Panc1 (cell line): Measurements from ENCODE around the gene PDCD2L. TPM values are rescaled to one million over a fixed set of nuclear protein-coding genes. Genes with fewer than 3 reads are reported as not detected.

ENCODE experiments used
- ATAC-seq: fragments of 200-7000 bp; cut with Tn5 transposase; 2 replicates; pipeline ENCODE4 v1.9.1; 2020; ENCODE audit warnings: mild to moderate bottlenecking, moderate library complexity
- BruUV-seq: library from RNA; stranded (reverse); fragments of 400-500 nt; replicated peaks from 2 replicates; lab custom pipeline; 2021; lab: Mats Ljungman, UMichigan
- CTCF ChIA-PET: fragments of 300-600 bp; sonication (Branson Sonifier 250); formaldehyde crosslinking; loops from one replicate; lab custom pipeline; 2022; ENCODE audit warnings: antibody characterized with exemption; lab: Charles Lee
- POLR2A ChIA-PET: fragments of 300-600 bp; sonication (Branson Sonifier 250); formaldehyde crosslinking; loops from one replicate; lab custom pipeline; 2022; ENCODE audit warnings: antibody characterized with exemption; lab: Charles Lee
- DNase-seq: peaks from one replicate; pipeline ENCODE4 v3.0.0-alpha.2; 2010; ENCODE audit warnings: low read depth, low spot score
- H3K27ac ChIP-seq: 2 replicates; pipeline ENCODE4 v1.5.1; 2011; ENCODE audit warnings: mild to moderate bottlenecking, low read length, inconsistent platforms
- H3K27me3 ChIP-seq: fragments of 200-500 bp; sonication (Bioruptor generic); 2 replicates; pipeline ENCODE4 v1.6.0; 2014; ENCODE audit warnings: low read length, inconsistent platforms; ENCODE audit not compliant: control insufficient read depth, insufficient read depth
- H3K36me3 ChIP-seq: fragments of 200-500 bp; sonication (Bioruptor generic); 2 replicates; pipeline ENCODE4 v1.5.1; 2014; ENCODE audit warnings: inconsistent platforms, mild to moderate bottlenecking, low read length, moderate library complexity; ENCODE audit not compliant: control insufficient read depth, insufficient read depth
- H3K4me1 ChIP-seq: 2 replicates; pipeline ENCODE4 v1.5.1; 2011; ENCODE audit warnings: inconsistent platforms, mild to moderate bottlenecking, low read length, moderate library complexity; ENCODE audit not compliant: control insufficient read depth, insufficient read depth
- H3K4me3 ChIP-seq, 2 experiments: 2 replicates each; pipeline ENCODE4 v1.5.1; 2011 to 2012; ENCODE audit warnings: low read depth in 2 of 2, low read length in 2 of 2, mild to moderate bottlenecking in 2 of 2, inconsistent platforms in 1 of 2, moderate library complexity in 1 of 2
- H3K9me3 ChIP-seq: fragments of 200-500 bp; sonication (Bioruptor generic); 2 replicates; pipeline ENCODE4 v1.5.1; 2014; ENCODE audit warnings: low read depth, mild to moderate bottlenecking, inconsistent platforms, low read length, moderate library complexity; ENCODE audit not compliant: control insufficient read depth, insufficient read depth
- POLR2AphosphoS5 ChIP-seq: IDR thresholded peaks from 2 replicates; pipeline ENCODE4 v1.6.1; 2012; ENCODE audit warnings: mild to moderate bottlenecking, low read depth, low read length, moderate library complexity
- SIN3A ChIP-seq: IDR thresholded peaks from 2 replicates; pipeline ENCODE4 v1.6.1; 2012; ENCODE audit warnings: low read depth, mild to moderate bottlenecking, low read length, moderate library complexity, borderline replicate concordance; ENCODE audit not compliant: insufficient read depth
- TCF7L2 ChIP-seq: IDR thresholded peaks from 2 replicates; pipeline ENCODE4 v1.6.1; 2011; ENCODE audit warnings: mild to moderate bottlenecking, low read depth, low read length, inconsistent platforms
- in situ Hi-C: cut with HindIII; loops from 2 replicates; pipeline ENCODE4 v1.10.0; 2016; ENCODE audit warnings: low sequenced_read_pairs, low pct_unique_long_range_greater_than_20kb
- intact Hi-C: fragments of 100-400 bp; cut with micrococcal nuclease; formaldehyde crosslinking; loops from one replicate; pipeline ENCODE4 v1.10.0; 2022; ENCODE audit not compliant: unreplicated experiment
- total RNA-seq: library from RNA; stranded (reverse); gene quantifications from one replicate; pipeline ENCODE4 v1.2.1, GENCODE V29; 2021; ENCODE audit not compliant: unreplicated experiment
- TF ChIP-seq, protein P1 (sequence below), 2 experiments: IDR thresholded peaks; 2 replicates each; pipeline ENCODE4 v1.6.1; 2011 to 2012; ENCODE audit warnings: low read depth in 2 of 2, control low read depth in 1 of 2, low read length in 1 of 2, mild to moderate bottlenecking in 1 of 2, moderate library complexity in 1 of 2; ENCODE audit not compliant: insufficient read depth in 1 of 2
- TF ChIP-seq, protein P2 (sequence below): fragments of 450-650 bp; IDR thresholded peaks from 2 replicates; pipeline ENCODE4 v1.5.1; 2017; ENCODE audit warnings: mild to moderate bottlenecking

PDCD2L gene
- total RNA-seq, 1 experiment from 2014 or later, result 36.4 TPM

DNA sequence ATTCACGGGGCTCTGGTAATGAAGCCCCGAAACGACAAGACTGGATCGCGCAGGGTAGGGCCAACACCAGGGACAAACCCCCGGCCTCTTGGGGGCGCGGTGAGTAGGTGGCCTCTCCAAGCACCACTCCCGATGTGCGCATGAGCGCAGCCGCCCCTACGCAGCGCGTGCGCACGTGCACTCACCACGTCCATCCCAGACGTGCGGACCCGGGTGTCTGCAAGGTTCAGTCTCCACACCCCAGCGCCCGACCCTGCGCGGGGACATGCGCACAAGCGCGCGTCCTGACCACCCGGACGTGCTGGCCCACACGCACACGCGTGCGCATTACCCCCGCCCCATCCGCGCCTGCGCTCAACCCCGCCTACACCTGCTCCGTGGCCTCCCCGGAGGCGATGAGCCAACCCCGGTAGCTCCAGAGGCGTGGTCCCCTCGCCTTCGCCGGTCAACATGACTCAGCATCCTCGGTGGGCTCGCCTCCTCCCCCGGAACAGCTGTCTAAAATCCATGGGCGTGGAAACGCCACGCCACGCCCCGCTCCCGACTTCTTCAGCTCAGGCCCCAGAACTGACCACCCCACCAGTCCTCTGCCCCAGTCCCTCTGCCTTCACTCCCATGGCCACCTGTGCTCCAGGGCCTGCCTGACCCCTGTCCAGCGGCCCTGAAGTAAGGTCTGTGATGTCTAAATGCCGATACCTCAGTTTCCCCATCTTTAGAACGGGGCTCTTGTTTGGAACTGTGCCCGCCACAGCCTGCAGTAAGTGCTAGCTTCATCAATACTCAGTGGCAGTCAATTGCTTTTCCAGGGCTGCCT lies 44.9 kb upstream of the PDCD2L start:
- ATAC-seq (peak; percentile 98), DNase-seq (peak; percentile 98)
- CTCF ChIA-PET, result interaction anchor here (0.6 to 1.0 kb wide), 4 partner anchors 13 to 565 kb away, joined by 3 to 6 read pairs (median 4); no protein-coding TSS in a partner anchor
- intact Hi-C loops (no loop called here), in situ Hi-C loops (no loop called here)
- TF ChIP-seq POLR2AphosphoS5, result peak; percentile 75
- TF ChIP-seq, protein P1, sequence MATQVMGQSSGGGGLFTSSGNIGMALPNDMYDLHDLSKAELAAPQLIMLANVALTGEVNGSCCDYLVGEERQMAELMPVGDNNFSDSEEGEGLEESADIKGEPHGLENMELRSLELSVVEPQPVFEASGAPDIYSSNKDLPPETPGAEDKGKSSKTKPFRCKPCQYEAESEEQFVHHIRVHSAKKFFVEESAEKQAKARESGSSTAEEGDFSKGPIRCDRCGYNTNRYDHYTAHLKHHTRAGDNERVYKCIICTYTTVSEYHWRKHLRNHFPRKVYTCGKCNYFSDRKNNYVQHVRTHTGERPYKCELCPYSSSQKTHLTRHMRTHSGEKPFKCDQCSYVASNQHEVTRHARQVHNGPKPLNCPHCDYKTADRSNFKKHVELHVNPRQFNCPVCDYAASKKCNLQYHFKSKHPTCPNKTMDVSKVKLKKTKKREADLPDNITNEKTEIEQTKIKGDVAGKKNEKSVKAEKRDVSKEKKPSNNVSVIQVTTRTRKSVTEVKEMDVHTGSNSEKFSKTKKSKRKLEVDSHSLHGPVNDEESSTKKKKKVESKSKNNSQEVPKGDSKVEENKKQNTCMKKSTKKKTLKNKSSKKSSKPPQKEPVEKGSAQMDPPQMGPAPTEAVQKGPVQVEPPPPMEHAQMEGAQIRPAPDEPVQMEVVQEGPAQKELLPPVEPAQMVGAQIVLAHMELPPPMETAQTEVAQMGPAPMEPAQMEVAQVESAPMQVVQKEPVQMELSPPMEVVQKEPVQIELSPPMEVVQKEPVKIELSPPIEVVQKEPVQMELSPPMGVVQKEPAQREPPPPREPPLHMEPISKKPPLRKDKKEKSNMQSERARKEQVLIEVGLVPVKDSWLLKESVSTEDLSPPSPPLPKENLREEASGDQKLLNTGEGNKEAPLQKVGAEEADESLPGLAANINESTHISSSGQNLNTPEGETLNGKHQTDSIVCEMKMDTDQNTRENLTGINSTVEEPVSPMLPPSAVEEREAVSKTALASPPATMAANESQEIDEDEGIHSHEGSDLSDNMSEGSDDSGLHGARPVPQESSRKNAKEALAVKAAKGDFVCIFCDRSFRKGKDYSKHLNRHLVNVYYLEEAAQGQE (IDR thresholded peaks at IDR 0.05; ENCODE audit: insufficient read depth in 1 of 2, low read depth in 2 of 2, low read length in 1 of 2), result peak in 1 of 2 experiments; percentile 64; a peak in 2 of 4 replicates
- no peak for TF ChIP-seq TCF7L2
- TF ChIP-seq, protein P2, sequence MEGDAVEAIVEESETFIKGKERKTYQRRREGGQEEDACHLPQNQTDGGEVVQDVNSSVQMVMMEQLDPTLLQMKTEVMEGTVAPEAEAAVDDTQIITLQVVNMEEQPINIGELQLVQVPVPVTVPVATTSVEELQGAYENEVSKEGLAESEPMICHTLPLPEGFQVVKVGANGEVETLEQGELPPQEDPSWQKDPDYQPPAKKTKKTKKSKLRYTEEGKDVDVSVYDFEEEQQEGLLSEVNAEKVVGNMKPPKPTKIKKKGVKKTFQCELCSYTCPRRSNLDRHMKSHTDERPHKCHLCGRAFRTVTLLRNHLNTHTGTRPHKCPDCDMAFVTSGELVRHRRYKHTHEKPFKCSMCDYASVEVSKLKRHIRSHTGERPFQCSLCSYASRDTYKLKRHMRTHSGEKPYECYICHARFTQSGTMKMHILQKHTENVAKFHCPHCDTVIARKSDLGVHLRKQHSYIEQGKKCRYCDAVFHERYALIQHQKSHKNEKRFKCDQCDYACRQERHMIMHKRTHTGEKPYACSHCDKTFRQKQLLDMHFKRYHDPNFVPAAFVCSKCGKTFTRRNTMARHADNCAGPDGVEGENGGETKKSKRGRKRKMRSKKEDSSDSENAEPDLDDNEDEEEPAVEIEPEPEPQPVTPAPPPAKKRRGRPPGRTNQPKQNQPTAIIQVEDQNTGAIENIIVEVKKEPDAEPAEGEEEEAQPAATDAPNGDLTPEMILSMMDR, result no peak
- H3K9me3 ChIP-seq, result no peaks in the 10 kb centered on the region
- no peaks in the 10 kb centered on the region for H3K36me3 ChIP-seq
- no TSS peak for BruUV-seq
- H3K4me1 ChIP-seq, result peaks cover 17% of the 10 kb centered on the region
- peak overlapping the region; percentile 57 to 77 for H3K4me3 ChIP-seq
- peak overlapping the region; percentile 90 for H3K27ac ChIP-seq
- no peaks in the 10 kb centered on the region for H3K27me3 ChIP-seq
- POLR2A ChIA-PET, result no interaction called here

DNA sequence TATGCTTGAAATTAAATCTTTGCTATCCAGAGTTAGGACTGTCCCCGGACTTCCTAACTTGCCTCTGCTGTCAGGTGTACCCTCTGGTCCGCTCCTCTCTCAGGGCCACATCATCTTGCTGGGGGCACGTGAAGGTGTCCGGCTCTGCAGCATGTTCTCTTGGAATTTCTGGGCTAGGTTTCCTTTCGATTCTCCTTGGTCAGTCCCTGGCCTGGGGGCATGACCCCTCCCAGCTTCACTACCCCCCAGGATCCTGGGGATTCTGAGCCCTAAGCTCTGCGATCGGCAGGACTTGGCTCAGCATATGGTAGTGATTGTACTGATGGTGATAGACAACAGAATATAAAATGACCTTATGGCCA lies 44.3 kb upstream of the PDCD2L start:
- in situ Hi-C loops (no loop called here), intact Hi-C loops (no loop called here)
- no peaks in the 10 kb centered on the region for H3K9me3 ChIP-seq
- TSS peak; percentile 64 for BruUV-seq
- peak overlapping the region; percentile 57 to 77 for H3K4me3 ChIP-seq
- no peaks in the 10 kb centered on the region for H3K36me3 ChIP-seq
- ATAC-seq (no peak; the same call in 1 of the 2 replicates), DNase-seq (no peak)
- ChIA-PET CTCF (interaction anchor here (0.6 kb wide), 1 partner anchor 565 kb away, joined by 5 read pairs; no protein-coding TSS in a partner anchor), POLR2A (no interaction called here)
- peaks cover 19% of the 10 kb centered on the region for H3K4me1 ChIP-seq
- H3K27me3 ChIP-seq, result no peaks in the 10 kb centered on the region
- TF ChIP-seq, protein P1 (IDR thresholded peaks at IDR 0.05; ENCODE audit: insufficient read depth in 1 of 2, low read depth in 2 of 2, low read length in 1 of 2), result no peak
- TF ChIP-seq, protein P2, result no peak
- TF ChIP-seq TCF7L2 (no peak), POLR2AphosphoS5 (no peak), SIN3A (no peak)
- H3K27ac ChIP-seq, result peak overlapping the region; percentile 90
